ENCODE data around the gene PDE8B.

DNA sequence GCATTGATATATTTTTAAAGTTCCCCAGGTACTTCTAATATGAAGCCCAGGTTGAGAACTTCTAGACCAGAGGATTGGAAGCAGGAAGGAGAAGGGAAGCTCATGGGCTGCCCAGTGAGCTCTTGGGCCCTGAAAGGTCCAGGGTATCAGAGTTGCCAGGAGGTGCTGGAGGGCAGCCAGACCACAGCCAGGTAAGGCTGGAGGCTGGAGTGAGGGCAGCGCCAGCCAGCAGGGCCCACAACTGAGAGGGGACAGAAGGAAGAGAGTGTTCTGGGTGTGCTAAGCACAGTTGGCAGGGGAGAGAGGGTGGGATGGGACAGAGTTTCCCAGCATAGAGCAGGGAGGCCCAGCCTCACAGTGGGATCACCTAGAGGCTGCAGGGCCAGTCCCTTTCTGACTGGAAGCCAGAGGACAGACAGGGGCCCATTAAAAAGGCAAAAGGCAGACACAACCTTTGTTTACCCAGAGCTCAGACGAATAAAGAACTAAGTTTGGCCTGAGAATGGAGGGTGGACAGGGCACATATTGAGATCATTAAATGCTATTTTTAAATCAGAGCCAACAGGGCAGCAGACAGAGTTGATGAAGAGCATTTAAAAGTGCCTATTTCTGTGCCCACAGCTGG is 94.9 kb downstream of the PDE8B start:
- TF ChIP-seq, protein P1, sequence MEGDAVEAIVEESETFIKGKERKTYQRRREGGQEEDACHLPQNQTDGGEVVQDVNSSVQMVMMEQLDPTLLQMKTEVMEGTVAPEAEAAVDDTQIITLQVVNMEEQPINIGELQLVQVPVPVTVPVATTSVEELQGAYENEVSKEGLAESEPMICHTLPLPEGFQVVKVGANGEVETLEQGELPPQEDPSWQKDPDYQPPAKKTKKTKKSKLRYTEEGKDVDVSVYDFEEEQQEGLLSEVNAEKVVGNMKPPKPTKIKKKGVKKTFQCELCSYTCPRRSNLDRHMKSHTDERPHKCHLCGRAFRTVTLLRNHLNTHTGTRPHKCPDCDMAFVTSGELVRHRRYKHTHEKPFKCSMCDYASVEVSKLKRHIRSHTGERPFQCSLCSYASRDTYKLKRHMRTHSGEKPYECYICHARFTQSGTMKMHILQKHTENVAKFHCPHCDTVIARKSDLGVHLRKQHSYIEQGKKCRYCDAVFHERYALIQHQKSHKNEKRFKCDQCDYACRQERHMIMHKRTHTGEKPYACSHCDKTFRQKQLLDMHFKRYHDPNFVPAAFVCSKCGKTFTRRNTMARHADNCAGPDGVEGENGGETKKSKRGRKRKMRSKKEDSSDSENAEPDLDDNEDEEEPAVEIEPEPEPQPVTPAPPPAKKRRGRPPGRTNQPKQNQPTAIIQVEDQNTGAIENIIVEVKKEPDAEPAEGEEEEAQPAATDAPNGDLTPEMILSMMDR (IDR thresholded peaks at IDR 0.05): no peak
- TF ChIP-seq POLR2A (IDR thresholded peaks at IDR 0.05) (no peak), POLR2AphosphoS5 (IDR thresholded peaks at IDR 0.05; ENCODE audit: insufficient read depth in 1 of 2, low read depth in 1 of 2) (no peak)

Measured in vagina (tissue), 2 donors.